OCI-M1 (cell line): ENCODE results near the gene FAM174C.
A peak's percentile ranks its signal among the peaks of the same experiment; 100 is the strongest.

Experiments used
- DNase-seq: peaks from one replicate; lab custom pipeline; 2025; lab: John Stamatoyannopoulos, UW

FAM174C gene

DNA sequence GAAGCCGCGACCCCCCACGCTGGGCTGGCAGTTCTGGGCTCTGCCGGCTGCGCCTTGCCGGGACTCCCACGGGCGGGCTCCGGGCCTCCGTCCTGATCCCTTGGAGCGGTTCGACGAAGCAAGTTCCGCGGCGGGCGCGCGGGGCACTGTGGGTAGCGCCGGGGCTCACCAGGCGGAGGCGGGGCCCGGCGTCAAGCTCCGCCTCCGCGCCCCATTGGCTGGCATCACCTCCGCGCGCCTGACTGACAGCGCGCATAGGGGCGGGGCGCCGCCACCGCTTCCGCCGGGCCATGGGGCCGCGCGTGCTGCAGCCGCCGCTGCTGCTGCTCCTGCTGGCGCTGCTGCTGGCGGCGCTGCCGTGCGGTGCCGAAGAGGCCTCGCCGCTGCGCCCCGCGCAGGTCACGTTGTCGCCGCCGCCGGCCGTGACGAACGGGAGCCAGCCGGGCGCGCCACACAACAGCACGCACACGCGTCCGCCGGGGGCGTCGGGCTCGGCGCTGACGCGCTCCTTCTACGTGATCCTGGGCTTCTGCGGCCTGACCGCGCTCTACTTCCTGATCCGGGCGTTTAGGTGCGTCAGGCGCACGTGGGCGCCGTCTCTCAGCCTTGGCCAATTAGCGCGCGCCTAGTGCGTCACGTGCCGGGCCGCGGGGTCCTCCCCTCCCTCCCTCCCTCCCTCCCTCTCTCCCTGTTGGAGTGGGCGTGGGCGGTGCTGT lies at the start of gene FAM174C:
FAM174C (plus strand) TSS at position 271 of the 716 bp plus-strand sequence; CDS start at position 291, 20 bp downstream.
- peak; percentile 96 for DNase-seq

- DNase-seq = no peak
These were observed 49.2 kb upstream of the FAM174C start for GRCh38 chr19:1226227-1226518.

GRCh38 chr19:1226522-1227303 lies 48.6 kb upstream of the FAM174C start:
- no peak for DNase-seq

DNA sequence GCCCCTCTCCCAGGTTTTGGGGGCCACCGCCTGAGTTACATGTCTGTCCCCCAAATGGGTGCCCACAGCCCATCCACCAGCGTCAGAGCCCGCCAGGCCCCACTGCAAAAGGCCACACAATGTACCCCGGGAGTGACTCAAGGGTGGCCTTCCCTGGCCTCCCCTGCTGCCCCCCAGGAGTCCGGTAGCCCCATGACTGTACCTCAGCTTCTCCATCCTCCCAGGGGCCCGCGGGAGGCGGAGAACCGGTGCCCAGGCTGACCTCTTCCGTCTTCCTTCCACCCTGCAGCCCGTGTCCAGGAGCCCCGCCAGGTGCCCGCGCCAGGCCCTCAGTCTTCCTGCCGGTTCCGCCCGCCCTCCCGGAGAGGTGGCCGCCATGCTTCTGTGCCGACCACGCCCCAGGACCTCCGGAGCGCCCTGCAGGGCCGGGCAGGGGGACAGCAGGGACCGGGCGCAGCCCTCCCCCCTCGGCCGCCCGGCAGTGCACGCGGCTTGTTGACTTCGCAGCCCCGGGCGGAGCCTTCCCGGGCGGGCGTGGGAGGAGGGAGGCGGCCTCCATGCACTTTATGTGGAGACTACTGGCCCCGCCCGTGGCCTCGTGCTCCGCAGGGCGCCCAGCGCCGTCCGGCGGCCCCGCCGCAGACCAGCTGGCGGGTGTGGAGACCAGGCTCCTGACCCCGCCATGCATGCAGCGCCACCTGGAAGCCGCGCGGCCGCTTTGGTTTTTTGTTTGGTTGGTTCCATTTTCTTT lies 47.9 kb upstream of the FAM174C start:
- no peak for DNase-seq

GRCh38 chr19:1228161-1228957 lies 47.0 kb upstream of the FAM174C start:
- no peak for DNase-seq

GRCh38 chr19:1229056-1229923 lies 46.0 kb upstream of the FAM174C start:
- DNase-seq = no peak

DNA sequence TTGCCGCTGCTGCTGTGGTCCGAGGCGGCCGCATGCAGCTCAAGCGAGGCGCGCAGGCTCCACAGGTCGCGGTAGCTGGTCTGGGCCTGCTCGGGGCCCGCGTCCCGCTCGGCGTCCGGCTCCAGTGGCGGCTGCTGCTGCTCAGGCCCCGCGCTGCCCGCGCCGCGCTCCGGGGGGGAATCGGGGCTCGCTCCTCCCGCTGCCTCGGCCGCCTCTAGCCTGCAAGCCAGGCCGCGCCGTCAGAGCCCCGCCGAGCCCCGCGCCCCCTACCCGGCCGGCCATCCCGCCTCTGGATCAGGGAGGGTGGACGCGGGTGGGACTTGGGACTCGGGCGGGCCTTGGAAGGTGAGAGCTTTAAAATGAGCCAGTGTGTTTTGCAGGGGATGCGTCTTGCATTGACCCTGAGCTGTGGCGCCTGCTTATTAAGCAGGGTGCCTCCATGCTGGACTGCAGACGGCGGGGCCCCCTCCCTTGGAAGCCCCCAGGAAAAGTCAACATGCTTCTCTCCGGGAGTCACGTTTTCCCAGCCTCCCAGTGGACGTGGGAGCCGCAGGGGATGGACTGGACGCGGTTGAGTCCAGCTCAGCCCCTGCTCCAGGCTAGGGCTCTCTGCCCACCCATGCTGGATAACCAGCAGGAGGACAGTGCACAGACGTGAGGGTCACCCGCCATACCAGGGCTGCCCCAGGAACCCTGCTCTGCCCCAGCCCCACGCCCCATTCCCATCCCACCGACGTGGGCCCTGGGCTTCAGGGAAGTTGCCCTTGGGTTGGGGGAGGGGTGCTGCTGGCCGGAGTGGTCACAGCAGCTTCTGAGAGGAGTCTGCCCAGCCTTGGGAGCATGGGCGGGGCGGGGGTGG lies 45.2 kb upstream of the FAM174C start:
- DNase-seq = no peak

DNA sequence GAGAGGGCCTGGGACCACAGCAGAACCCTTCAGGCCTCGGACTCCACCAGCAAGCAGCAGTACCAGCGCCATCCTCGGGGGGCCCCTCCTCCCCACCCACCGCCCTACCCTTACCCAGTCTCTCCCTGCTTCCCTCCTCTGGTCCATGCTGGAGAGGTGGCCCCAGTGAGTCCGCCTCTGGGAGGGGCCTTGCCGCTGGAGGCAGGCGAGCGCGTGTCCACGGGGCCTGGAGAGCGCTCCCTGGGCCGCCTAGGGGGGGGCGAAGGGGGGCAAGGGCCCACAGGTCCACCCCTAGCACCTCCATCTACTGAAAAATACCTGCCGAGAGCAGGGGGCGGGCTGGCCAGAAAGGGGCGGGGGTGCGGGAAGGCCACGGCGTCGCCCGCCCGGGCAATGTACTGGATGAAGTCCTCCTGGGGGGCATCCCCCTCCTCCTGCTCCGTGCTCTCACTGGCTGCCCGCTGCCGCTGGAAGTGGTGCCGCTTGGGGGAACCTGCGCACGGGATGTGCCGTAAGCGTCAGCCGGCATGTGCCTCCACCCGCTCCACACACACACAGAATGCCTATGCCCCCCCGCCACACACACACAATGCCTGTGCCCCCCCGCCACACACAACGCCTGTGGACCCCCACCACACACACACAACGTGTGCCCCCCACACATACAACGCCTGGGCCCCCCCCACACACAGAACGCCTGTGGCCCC lies 44.4 kb upstream of the FAM174C start:
- no peak for DNase-seq

DNA sequence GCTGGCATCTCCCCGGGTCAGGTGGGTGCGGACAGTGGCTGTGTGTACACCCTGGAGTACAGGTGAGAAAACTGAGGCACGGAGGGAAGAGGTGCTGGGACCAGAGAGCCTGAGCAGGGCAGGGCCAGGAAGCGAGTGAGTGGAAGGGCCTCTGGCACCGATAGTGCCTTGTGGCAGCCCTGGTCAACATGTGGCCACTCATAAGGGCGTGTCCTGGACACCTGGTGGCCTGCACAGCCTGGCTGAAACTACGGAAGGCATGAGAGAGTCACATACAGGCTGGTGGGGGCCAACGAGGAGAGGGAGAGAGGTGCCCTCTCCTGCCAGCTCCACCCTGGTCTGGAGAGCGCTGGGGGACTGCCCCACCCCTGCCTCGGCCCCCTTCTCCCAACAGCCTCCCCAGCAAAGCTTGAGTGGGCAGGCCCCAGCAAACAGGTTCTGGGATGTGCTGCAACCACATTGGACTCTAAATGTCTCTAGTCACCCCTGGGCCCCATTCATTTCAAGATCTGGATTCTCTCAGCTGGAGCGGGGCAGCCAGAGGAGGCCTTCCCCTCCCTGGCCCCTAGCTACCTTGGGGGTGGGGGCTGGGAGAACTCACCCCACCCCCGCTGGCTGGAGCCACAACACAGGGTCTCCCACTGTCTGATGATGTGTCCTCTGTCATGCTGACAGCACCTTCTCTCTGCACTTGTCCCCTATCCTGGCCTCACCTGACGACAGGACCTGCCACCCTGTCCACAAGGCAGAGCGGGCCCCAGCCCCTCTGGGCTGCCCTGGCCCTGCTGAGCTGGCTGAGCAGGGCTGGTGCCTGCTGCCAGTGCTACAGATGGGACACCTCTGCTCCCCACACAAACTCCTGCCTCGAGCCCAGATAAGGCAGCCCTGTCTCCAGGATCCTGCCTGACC lies 43.3 kb upstream of the FAM174C start:
- no peak for DNase-seq

DNA sequence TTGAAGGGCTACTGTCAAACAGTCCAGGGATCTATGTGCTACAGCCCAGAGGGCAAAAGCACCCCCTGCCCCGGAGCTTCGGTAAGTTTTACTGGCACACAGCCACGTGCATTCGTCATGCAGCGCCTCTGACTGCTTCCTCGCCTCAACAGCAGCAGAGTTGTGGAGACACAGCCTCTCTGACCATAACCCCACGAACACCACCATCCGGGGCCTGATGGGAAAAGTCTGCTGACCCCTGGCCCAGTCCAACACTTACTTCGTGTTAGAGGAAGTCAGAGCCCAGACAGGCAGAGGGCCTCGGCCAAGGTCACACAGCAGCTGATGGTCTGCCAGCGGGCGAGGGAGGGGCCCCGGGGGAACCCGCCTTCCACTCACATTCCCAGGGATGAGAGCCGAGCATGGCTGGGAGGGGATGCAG lies 42.7 kb upstream of the FAM174C start:
- DNase-seq = peak; percentile 5

DNA sequence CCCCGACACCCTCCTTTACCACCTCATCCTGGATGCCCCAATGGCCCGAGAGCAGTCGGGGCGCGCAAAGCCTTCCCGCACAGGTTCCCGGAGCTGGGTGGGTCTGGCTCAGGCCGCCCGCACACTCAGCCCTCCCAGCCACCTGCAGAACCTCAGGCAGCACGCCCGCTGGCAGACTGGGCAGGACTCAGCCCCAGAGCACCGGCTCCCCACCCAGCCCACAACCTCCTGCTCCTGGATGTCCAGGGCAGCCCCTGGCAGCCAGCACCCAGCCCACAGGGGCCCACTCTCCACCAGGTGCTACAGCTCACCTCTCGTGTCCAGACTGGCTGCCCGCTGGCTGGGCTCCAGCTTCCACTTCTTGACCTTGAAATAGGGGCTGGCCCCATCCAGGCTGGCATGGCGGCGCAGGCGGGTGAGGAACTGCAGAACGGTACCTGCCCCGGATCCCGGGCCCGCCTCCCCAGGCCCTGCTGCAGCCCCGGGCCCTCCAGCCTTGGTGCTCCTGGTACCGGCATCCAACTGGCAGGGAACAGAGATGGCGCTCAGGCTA lies 42.1 kb upstream of the FAM174C start:
- no peak for DNase-seq

GRCh38 chr19:1234051-1234954 lies 41.0 kb upstream of the FAM174C start:
- DNase-seq = no peak

GRCh38 chr19:1234955-1235380 lies 40.4 kb upstream of the FAM174C start:
- DNase-seq = no peak

DNA sequence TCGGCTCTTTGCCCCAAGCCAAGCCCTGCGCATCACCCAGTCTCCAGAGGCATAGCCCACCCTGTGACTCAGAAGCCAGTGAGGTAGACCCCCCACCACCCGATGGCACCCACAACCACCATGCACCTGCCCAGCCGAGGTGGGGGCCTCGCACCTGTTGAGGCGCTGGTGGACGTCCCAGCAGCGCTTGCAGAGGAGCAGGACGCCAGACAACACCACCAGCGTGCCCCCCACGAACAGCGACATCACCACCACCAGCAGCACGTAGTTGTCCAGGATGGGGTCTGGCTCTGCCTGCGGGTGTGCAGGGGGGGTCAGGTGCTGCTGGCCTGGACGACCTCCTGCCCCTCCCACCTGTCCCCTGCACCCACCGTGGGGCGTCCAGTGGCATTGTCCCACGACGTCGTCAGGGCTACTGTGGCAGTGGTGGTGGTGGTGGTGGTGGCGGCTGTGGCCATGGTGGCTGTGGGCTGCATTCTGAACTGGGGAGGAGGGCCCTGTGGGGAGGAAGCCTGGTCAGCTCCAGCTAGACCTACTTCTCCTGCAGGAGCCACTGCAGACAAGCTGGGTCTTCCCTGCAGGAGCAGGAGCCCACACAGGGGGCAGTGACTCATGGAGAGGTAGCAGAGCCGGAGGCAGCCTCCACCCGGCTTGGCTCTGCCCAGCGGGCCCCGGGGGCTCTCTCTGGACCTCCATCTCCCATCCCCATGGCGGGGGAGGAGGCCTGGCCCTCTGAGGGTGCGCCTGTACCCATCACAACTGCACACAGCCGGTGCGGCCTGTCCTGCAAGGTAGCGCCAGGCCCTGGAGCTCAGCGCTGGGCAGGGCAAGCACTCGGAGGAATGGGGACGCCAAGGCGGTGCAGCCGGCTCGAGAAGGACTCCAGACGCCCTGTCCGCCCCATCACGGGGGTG lies 39.4 kb upstream of the FAM174C start:
- DNase-seq = no peak

DNA sequence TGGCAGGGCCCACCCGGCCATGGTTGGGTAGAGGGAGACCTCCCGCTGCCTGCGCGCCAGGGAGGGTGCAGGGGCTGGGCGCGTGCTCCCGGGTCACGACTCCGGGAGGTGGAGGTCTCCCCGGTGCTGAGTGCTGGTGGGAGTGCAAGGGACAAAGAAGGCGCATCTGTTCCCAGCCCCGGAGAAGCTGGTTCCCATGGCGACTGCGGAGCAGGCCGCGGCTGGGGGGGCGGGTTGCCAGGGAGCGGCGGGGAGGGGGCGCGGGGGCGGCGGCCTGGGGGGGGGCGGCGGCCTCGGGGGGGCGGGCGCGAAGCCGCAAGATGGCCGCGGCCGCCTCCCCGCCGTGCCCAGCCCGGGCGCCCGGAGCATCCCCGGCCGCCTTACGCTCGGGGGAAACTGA lies 38.8 kb upstream of the FAM174C start:
- DNase-seq = no peak
